SIG-M5 treated with dmso at 0.1 percent for 504 hours (cell line): ENCODE results near the gene ISL2.
"Not testable (repeated sequence)": the region's sequence is repeated elsewhere in the genome, so short reads cannot be mapped to it uniquely, and the experiment has no call there.

Experiments
- DNase-seq: peaks from one replicate; lab custom pipeline; 2025; ENCODE audit not compliant: unreplicated experiment; lab: John Stamatoyannopoulos, UW

ISL2 gene

GRCh38 chr15:76336254-76337058 lies at the start of gene ISL2:
TSS of gene ISL2 (plus strand) at chr15:76336773. CDS start at chr15:76336884, 111 bp downstream.
- peak; percentile 94 for DNase-seq

GRCh38 chr15:76289582-76289981 lies 47.0 kb upstream of the ISL2 start:
- no peak for DNase-seq

GRCh38 chr15:76293361-76293760 lies 43.2 kb upstream of the ISL2 start:
- no peak for DNase-seq

GRCh38 chr15:76294463-76294862 lies 42.1 kb upstream of the ISL2 start:
- not testable (repeated sequence) for DNase-seq

GRCh38 chr15:76296849-76297248 lies 39.7 kb upstream of the ISL2 start:
- no peak for DNase-seq

GRCh38 chr15:76297951-76298350 lies 38.6 kb upstream of the ISL2 start:
- DNase-seq: not testable (repeated sequence)

GRCh38 chr15:76298986-76299385 lies 37.6 kb upstream of the ISL2 start:
- DNase-seq: no peak

GRCh38 chr15:76299786-76300185 lies 36.8 kb upstream of the ISL2 start:
- DNase-seq: peak; percentile 61

GRCh38 chr15:76303909-76304308 lies 32.7 kb upstream of the ISL2 start:
- no peak for DNase-seq

- DNase-seq: no peak
Observed at GRCh38 chr15:76309601-76310330, 26.8 kb upstream of the ISL2 start.

- DNase-seq: peak; percentile 15
Observed at GRCh38 chr15:76310475-76311099, 26.0 kb upstream of the ISL2 start.

- peak; percentile 90 for DNase-seq
Observed at GRCh38 chr15:76311100-76311953, 25.2 kb upstream of the ISL2 start, which contains the start of gene ETFA. TSS of gene ETFA (minus strand) at chr15:76311469. CDS start at chr15:76311388, 81 bp downstream.

GRCh38 chr15:76312540-76313174 lies 23.9 kb upstream of the ISL2 start:
- DNase-seq: peak; percentile 37

- DNase-seq: not testable (repeated sequence)
Observed at GRCh38 chr15:76313175-76313567, 23.4 kb upstream of the ISL2 start.

- no peak for DNase-seq
Observed at GRCh38 chr15:76313731-76314130, 22.8 kb upstream of the ISL2 start.

- DNase-seq: no peak
Observed at GRCh38 chr15:76320012-76320411, 16.6 kb upstream of the ISL2 start.

GRCh38 chr15:76321171-76321570 lies 15.4 kb upstream of the ISL2 start:
- DNase-seq: no peak

- DNase-seq: no peak
Observed at GRCh38 chr15:76321602-76322001, 15.0 kb upstream of the ISL2 start.

- no peak for DNase-seq
Observed at GRCh38 chr15:76324066-76324465, 12.5 kb upstream of the ISL2 start.

GRCh38 chr15:76325704-76326103 lies 10.9 kb upstream of the ISL2 start:
- no peak for DNase-seq
